Fibroblast of skin of abdomen (primary cell): Measurements from ENCODE around the gene GFAP.

Source experiments
- DNase-seq: peaks from one replicate; pipeline ENCODE4 v3.0.0-alpha.2; 2013

The GFAP gene

DNA sequence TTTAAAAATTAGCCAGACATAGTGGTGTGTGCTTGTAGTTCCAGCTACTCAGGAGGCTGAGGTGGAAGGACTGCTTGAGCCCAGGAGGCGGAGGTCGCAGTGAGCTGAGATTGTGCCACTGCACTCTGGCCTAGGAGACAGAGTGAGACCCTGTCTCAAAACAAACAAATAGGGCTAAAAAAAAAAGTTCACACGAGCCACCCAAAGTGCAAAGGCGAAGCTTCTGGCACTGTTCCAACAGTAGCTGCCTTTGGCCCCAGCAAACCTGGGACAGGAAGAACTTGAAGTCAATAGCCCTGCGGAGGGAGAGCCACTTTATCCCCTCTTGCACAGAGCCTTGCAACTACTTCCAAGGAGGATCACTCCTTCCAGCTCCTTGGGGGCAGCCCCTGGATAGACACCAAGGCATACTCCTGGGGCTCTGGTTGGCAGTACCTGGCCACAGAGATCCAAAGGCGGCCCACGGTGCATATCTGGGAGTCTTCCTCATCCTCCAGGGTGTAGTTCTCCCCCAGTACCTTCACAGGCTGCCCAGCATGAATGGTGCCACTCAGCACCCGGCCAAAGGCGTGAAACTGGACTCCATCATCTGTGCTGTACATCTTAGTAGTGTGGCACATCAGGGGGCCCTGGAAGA lies 52.9 kb downstream of the GFAP start:
- DNase-seq: no peak

DNA sequence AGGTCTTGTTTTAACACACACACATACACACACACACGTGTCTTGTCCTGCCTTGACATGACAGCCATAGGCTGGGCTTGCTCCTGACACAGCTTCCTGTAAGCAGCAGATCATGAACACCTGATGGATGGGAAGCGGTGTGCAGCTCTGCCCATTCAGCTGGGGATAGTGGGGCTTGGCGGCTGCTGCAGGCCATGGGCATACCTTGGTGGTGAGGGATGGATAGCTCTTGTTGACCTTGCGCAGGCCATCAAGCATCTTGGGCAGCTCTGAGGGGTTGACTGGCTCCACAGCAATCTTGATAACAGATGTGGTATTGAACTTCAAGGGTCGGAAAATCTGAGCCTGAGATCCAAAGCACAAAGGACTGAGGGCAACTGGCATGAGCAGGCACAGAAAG lies 55.6 kb downstream of the GFAP start:
- no peak for DNase-seq

DNA sequence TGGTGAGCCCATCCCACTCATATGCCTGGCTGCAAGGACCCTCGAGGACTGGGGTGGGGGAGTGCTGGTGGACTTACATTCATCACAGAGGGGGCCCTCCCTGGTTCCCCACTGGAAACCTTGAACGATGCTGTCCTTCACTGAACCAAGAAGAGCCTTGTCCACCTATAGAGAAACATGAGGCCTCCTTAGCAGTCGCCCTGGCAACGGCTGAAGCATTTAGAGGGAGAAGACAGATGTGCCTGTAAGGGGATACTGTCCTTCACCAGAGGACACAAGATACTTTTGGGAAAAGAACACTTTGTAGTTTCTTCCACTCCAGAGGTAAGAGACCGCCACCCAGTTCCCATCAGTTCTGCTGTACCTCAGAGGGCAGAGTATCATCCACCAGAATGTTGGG lies 61.1 kb downstream of the GFAP start:
- DNase-seq: no peak
